ENCODE data around the gene ZSWIM5.
"Not testable (repeated sequence)": the region's sequence is repeated elsewhere in the genome, so short reads cannot be mapped to it uniquely, and the experiment has no call there.

The ZSWIM5 gene

GRCh38 chr1:45103534-45103933 is 102.9 kb downstream of the ZSWIM5 start:
- TF ChIP-seq, protein P1, sequence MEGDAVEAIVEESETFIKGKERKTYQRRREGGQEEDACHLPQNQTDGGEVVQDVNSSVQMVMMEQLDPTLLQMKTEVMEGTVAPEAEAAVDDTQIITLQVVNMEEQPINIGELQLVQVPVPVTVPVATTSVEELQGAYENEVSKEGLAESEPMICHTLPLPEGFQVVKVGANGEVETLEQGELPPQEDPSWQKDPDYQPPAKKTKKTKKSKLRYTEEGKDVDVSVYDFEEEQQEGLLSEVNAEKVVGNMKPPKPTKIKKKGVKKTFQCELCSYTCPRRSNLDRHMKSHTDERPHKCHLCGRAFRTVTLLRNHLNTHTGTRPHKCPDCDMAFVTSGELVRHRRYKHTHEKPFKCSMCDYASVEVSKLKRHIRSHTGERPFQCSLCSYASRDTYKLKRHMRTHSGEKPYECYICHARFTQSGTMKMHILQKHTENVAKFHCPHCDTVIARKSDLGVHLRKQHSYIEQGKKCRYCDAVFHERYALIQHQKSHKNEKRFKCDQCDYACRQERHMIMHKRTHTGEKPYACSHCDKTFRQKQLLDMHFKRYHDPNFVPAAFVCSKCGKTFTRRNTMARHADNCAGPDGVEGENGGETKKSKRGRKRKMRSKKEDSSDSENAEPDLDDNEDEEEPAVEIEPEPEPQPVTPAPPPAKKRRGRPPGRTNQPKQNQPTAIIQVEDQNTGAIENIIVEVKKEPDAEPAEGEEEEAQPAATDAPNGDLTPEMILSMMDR (IDR thresholded peaks at IDR 0.05; ENCODE audit: extremely low read depth, insufficient read depth, missing control alignments) = no peak
- no peak for DNase-seq (ENCODE audit: low spot score)
- in situ Hi-C loops (cut with MboI; ENCODE audit: low pct_unique_long_range_greater_than_20kb, low sequenced_read_pairs, unreplicated experiment) = no loop called here

DNA sequence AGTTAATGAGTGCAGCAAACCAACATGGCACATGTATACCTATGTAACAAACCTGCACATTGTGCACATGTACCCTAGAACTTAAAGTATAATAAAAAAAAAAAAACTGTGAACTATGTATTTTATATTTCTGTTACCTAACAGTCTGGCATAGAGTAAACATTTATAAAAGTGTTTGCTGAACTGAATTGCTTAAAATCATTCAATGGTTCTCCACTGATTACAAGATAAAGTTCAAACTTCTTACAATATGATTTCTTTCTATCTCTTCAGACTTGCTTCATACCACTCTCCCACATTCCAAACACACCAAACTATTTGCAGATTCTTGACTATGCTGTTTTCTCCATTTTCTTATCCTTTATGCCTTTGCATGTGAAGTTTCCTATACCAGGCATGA is 104.5 kb downstream of the ZSWIM5 start:
- TF ChIP-seq, protein P1 (IDR thresholded peaks at IDR 0.05; ENCODE audit: extremely low read depth, insufficient read depth, missing control alignments) = no peak
- in situ Hi-C loops (cut with MboI; ENCODE audit: low pct_unique_long_range_greater_than_20kb, low sequenced_read_pairs, unreplicated experiment) = no loop called here
- DNase-seq (ENCODE audit: low spot score) = no peak

GRCh38 chr1:45101528-45101927 is 104.9 kb downstream of the ZSWIM5 start:
- in situ Hi-C loops (cut with MboI; ENCODE audit: low pct_unique_long_range_greater_than_20kb, low sequenced_read_pairs, unreplicated experiment); DNase-seq (ENCODE audit: low spot score): not testable (repeated sequence)

- DNase-seq (ENCODE audit: low spot score) = no peak
- in situ Hi-C loops (cut with MboI; ENCODE audit: low pct_unique_long_range_greater_than_20kb, low sequenced_read_pairs, unreplicated experiment) = no loop called here
- TF ChIP-seq, protein P1 (IDR thresholded peaks at IDR 0.05; ENCODE audit: extremely low read depth, insufficient read depth, missing control alignments) = no peak
Measured at GRCh38 chr1:45097944-45098343, 108.5 kb downstream of the ZSWIM5 start.

GRCh38 chr1:45097079-45097478 is 109.3 kb downstream of the ZSWIM5 start:
- TF ChIP-seq, protein P1 (IDR thresholded peaks at IDR 0.05; ENCODE audit: extremely low read depth, insufficient read depth, missing control alignments) = no peak
- no peak for DNase-seq (ENCODE audit: low spot score)
- in situ Hi-C loops (cut with MboI; ENCODE audit: low pct_unique_long_range_greater_than_20kb, low sequenced_read_pairs, unreplicated experiment) = no loop called here

DNA sequence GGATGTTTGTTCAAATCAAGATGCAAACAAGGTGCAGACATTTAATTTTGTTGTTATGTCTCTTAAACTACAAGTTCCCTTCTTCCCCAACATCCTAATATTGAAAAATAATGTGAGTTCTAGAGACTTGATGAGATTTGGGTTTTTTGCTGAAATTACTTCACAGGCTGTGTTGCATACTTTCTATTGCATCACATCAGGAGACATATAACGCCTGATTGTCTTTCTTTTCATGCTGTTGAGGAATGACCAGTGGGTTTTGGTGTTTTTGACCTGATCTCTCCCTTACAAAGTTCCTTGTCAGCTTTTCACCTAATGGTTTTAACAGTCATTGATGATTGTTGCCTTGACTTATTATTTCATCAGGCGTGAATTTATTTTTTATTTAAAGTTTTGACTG is 111.0 kb downstream of the ZSWIM5 start:
- in situ Hi-C loops (cut with MboI; ENCODE audit: low pct_unique_long_range_greater_than_20kb, low sequenced_read_pairs, unreplicated experiment) = no loop called here
- DNase-seq (ENCODE audit: low spot score) = no peak
- TF ChIP-seq, protein P1 (IDR thresholded peaks at IDR 0.05; ENCODE audit: extremely low read depth, insufficient read depth, missing control alignments) = no peak

- DNase-seq (ENCODE audit: low spot score); in situ Hi-C loops (cut with MboI; ENCODE audit: low pct_unique_long_range_greater_than_20kb, low sequenced_read_pairs, unreplicated experiment): not testable (repeated sequence)
Measured at GRCh38 chr1:45094371-45094770, 112.0 kb downstream of the ZSWIM5 start.

DNA sequence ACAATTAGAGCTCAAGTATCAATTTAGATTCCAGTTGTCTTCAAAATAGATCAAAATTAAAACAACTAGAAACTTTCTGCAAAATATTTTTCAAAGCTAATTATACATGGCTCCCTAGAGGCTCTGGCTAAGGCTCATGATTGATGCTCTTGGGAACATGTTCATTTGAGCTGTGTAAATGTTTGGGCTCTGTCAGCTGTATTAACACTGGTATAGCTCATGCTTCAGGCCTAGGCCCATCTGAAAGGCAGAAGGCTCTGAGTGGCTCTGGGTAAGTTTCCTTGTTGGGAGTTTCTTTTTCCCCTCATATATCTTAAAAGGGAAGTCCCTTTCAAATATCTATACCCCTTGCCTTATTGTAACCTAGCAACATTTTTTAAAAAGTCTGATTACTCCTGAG is 113.1 kb downstream of the ZSWIM5 start:
- TF ChIP-seq, protein P1 (IDR thresholded peaks at IDR 0.05; ENCODE audit: extremely low read depth, insufficient read depth, missing control alignments) = no peak
- no peak for DNase-seq (ENCODE audit: low spot score)
- in situ Hi-C loops (cut with MboI; ENCODE audit: low pct_unique_long_range_greater_than_20kb, low sequenced_read_pairs, unreplicated experiment) = no loop called here
